ENCODE results near the gene WWC2.

The WWC2 gene

GRCh38 chr4:183261953-183262775, 163.1 kb downstream of the WWC2 start:
- DNase-seq: peak; percentile 43

GRCh38 chr4:183262776-183263100, 163.7 kb downstream of the WWC2 start:
- no peak for DNase-seq

- no peak for DNase-seq
Observed at GRCh38 chr4:183263787-183264386, 164.8 kb downstream of the WWC2 start.

GRCh38 chr4:183264614-183265013, 165.6 kb downstream of the WWC2 start:
- DNase-seq: no peak

GRCh38 chr4:183266371-183266770, 167.3 kb downstream of the WWC2 start:
- no peak for DNase-seq

- DNase-seq: no peak
Observed at GRCh38 chr4:183268556-183268955, 169.5 kb downstream of the WWC2 start.

GRCh38 chr4:183272384-183272783, 173.3 kb downstream of the WWC2 start:
- no peak for DNase-seq

- DNase-seq: no peak
Observed at GRCh38 chr4:183276106-183276505, 177.0 kb downstream of the WWC2 start.

- no peak for DNase-seq
Observed at GRCh38 chr4:183284258-183284785, 185.3 kb downstream of the WWC2 start.

GRCh38 chr4:183284965-183285364, 185.9 kb downstream of the WWC2 start:
- no peak for DNase-seq

GRCh38 chr4:183285886-183286285, 186.8 kb downstream of the WWC2 start:
- no peak for DNase-seq

- DNase-seq: no peak
Observed at GRCh38 chr4:183286590-183287308, 187.7 kb downstream of the WWC2 start.

- no peak for DNase-seq
Observed at GRCh38 chr4:183287309-183287659, 188.2 kb downstream of the WWC2 start.

- no peak for DNase-seq
Observed at GRCh38 chr4:183287677-183288076, 188.6 kb downstream of the WWC2 start.

GRCh38 chr4:183288955-183289354, 189.9 kb downstream of the WWC2 start:
- no peak for DNase-seq

- DNase-seq: no peak
Observed at GRCh38 chr4:183289688-183290087, 190.6 kb downstream of the WWC2 start.

GRCh38 chr4:183291070-183291469, 192.0 kb downstream of the WWC2 start:
- no peak for DNase-seq

GRCh38 chr4:183295711-183296110, 196.7 kb downstream of the WWC2 start:
- DNase-seq: no peak

GRCh38 chr4:183297675-183298074, 198.6 kb downstream of the WWC2 start:
- no peak for DNase-seq

GRCh38 chr4:183299464-183299863, 200.4 kb downstream of the WWC2 start:
- no peak for DNase-seq

GRCh38 chr4:183300070-183300469, 201.0 kb downstream of the WWC2 start:
- DNase-seq: no peak

GRCh38 chr4:183300655-183301054, 201.6 kb downstream of the WWC2 start:
- DNase-seq: no peak

- no peak for DNase-seq
Observed at GRCh38 chr4:183303301-183303700, 204.2 kb downstream of the WWC2 start.

- no peak for DNase-seq
Observed at GRCh38 chr4:183304067-183304466, 205.0 kb downstream of the WWC2 start.

All from NCI-H1105 treated with DMSO at 0.1 percent for 48 hours (cell line).